Dedifferentiated amniotic fluid mesenchymal stem cell (primary cell): ENCODE measurements around the gene DHRS2.

Experiments
- DNase-seq: peaks from one replicate; pipeline ENCODE4 v3.0.0-alpha.2; 2016; ENCODE audit errors: extremely low spot score

Gene DHRS2

DNA sequence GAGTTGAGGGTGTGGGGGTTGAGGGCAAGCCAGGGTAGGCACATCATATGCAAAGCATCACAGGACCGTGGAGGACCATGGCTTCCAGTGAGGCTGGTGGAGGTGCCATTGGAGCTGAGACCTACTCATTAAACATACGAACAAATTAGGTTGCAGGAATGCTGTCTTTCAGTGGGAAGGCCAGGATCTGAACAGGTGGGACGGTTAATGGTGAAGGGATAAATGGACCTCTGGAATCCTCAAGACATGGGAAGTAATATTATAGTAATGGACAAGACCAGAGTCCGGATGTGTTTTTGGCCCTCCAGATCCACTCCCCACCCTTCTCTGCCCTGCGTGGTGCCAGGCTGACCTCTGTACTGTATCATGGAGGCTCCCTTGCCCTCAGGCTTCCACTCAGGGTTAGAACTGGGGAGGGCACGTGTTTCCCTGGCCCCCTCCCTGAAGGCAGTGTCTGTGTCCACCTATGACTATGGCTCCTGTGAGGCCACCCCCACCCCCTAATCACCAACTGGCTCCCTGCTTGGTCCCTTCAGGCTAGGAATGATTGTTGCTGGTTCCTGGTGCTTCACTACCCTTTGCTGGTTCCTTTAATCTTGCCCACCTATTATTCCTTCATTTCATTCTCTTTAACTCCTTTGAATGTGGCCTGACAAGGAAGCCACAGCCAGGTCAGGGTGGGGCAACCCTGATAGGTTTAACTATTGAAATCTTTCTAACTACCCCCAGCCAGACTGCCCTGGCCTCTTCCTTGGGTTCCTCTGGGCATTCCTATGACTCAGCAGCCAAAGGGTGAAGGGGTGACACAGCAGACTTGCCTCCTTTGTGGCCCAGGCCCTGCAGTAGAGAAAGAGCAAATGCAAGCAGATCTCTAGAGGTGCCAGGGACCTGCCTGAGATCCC lies 10.7 kb downstream of the DHRS2 start:
- no peak for DNase-seq

DNA sequence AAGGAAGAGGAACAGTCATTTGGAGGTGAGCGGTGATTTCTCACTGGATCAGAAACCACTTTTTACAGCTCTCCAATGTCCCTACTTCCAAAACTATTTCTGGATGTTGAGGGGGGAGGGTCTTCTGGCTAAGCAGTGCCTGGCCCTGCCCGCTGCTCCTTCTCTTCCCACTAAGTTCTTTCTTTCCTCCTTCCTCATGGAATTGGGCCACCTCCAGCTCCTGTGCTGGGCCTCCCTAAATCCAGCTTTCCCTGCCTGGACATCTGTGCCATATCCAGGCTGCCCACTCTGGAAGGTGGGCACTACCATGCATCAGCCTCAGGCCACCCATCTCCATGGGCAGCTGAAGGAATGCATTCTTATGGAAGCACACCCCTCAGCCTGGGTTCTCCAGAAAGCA lies 11.5 kb downstream of the DHRS2 start:
- no peak for DNase-seq

DNA sequence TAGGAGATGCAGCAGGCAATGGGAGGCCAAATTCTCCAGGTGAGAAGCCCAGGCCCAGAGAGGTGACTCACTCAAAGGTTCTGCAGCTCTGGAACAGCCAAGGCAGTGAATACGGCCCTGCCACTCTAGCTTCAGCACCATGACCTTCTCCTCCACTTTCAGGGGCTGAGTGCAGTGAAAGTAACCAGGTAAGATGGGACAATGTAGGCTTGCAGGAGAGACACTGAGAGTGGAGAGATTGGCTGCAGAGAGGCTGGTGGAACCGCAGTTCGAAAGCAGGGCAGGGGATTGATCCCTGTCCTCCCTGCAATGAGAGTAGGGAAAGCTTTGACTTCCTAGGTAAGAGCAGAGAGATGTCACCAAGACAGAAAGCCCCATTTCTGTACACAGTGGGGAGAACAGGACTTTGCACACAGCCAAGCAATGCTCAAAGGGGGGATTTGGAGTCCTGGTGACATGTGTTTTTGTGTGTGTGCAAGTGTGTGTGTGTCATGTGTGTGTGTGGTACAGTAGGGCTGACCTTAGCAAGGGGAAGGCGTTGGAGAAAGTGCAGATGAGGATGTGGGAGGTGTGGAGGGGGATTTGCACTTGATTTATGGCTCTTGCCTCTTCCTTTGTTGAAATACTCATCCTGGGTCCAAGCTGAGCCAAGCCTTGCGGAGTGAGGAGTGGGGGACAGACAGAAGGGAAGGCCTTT lies 12.7 kb downstream of the DHRS2 start:
- DNase-seq: no peak

DNA sequence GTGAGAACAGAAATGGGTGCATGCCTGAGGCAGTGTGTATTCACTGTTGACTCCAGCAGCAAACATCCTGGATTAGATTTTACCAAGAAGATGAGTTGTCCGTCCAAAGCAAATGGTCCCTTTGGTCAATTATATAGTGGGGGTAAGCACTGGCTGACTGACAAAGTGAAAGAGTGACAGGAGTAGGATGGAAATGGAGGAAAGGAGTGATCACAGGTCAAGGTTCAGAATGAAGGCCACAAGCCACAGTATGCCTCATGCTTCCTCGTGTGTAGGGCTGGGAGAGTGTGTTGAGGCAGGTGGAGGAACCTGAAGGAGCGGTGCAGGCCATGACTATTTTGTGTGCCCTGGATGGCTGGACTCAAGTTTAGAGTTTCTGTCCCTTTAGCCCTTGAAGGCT lies 14.3 kb downstream of the DHRS2 start:
- no peak for DNase-seq

- DNase-seq: no peak
These were observed 16.9 kb downstream of the DHRS2 start for GRCh38 chr14:23653051-23653450.

DNA sequence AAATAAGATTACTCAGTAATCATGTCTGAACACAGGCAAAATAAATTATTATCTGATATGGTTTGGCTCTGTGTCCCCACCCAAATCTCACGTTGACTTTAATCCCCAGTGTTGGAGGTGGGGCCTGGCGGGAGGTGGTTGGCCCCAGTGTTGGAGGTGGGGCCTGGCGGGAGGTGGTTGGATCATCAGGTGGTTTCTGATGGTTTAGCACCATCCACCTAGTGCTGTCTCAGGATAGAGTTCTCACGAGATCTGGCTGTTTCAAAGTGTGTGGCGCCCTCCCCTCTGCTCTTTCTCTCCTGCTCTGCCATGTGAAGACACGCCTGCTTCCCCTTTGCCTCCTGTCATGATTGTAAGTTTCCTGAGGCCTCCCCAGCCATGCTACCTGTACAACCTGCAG lies 18.1 kb downstream of the DHRS2 start:
- DNase-seq: no peak

- DNase-seq: no peak
These were observed 21.9 kb downstream of the DHRS2 start for GRCh38 chr14:23657959-23658470.

GRCh38 chr14:23660290-23661226 lies 24.4 kb downstream of the DHRS2 start:
- no peak for DNase-seq

DNA sequence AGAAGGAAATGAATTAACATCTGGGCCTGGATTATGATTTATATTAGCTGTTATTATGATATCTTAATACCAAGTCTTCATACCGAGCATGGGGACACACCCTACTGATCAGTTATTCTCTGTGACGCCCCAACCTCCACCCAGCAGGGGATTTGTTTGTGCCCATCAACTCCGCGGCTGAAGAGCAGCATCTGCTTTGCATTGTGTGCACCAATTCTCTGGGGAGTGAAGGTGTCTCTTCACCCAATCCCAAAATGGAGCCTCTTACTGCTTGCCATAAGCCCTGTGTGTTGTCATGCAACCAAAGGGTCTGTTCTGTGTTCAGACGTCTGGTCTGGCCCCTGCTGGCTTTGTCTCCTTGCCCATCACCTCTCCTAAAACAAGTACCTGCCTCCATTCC lies 25.4 kb downstream of the DHRS2 start:
- DNase-seq: no peak

DNA sequence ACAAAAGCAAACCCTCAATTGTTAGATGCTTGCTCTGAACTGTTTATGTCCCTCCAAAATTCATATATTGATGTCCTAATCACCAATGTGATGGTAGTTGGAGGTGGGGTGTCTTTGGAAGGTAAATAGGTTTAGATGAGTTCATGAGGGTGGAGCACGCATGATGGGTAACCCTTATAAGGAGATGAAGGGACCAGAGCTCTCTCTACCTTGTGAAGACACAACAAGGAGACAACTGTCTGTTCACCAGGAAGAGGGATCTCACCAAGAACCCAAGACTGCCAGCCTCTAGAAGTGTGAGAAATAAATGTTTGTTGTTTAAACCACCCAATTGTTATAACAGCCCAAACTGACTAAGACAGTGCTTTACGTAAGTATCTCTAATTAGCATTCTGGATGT lies 27.0 kb downstream of the DHRS2 start:
- DNase-seq: no peak

GRCh38 chr14:23663711-23664110 lies 27.5 kb downstream of the DHRS2 start:
- no peak for DNase-seq

DNA sequence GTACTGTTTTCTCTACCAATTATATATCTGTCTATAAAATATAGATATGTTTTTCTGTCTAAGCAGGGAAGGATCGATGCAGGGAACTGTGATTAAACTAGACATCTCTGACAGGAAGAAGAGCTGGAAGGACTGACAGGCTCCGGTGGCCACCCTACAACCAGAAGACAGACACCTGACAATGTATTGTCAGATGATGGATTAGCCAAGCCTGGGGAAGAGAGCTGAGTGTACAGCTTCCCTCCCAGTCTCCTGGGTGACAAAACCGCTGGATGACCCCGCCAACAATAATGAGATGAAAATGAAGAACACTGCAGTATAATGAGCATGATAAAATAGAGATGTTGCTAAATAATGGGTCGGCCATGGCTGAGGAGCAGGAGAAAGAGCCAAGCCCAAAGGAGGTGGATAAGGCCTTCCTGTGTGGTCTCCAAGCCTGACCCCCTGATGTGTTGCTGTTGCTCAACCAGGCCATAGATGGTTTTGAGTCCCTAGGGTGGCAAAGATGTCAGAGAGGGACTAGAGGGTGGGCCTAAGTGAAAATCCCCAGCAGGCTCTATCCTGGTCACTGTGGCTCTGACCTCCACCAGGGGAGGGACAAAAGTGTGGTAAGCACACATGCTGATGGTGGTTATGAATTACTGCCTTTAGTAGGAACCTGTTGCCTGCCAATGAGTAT lies 28.2 kb downstream of the DHRS2 start:
- no peak for DNase-seq

GRCh38 chr14:23665302-23666016 lies 29.3 kb downstream of the DHRS2 start:
- DNase-seq: no peak

DNA sequence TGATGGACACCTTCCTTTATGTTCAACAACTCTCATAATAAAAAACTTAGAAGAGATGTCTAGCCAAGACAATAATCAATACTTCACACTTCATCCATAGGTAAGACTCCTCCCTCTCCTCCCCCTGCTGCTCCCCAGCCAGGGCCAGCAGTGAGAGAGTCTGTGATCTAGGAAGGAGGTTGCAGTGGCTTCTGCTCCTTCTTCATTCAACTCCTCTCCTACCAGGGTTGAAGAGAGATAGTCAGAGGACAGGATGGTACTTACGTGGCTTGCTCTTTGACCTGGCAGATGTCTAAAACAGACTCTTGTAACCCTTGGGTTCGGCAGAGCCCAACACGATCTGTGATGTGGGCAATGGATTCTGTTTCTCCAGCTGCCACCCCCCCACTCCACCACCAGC lies 31.0 kb downstream of the DHRS2 start:
- DNase-seq: no peak

DNA sequence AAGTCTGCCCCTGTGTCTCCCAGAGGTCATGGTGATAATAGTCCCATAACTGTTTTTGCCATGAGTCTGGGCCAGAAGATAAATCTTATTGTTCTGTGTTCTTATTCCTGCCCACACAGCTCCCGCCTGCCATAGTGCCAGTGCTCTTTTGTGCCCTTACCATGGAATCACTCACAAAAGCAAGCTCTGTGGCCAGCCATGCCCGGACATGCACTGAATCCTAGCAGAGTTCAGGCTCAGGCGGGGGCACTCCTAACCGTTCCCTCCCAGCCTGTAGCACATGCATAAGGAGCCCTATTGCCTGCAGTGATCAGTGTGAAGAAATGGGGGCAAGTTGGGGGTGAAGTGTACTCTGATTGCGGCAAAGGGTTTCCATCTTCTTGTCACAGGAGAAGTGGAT lies 33.3 kb downstream of the DHRS2 start:
- DNase-seq: no peak

DNA sequence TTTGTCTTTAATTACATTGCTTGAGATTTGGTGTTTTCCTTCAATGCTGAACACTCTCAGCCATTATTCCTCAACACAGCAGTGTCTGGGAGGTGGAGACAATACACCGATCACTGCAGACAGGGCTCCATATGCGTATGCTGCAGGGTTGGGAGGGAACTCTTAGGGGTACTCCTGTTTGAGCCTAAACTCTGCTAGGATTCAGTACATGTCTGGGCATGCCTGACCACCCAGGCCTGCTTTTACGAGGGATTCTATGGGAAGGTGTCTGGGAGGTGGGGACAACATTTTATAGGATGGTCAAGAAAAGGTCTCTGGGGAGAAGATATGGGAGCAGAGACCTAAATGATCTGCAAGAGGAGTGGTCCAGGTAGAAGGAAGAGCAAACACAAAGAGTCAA lies 34.3 kb downstream of the DHRS2 start:
- no peak for DNase-seq

- no peak for DNase-seq
These were observed 36.0 kb downstream of the DHRS2 start for GRCh38 chr14:23672200-23672599.

- no peak for DNase-seq
These were observed 39.2 kb downstream of the DHRS2 start for GRCh38 chr14:23675337-23675736.

- DNase-seq: no peak
These were observed 39.7 kb downstream of the DHRS2 start for GRCh38 chr14:23675906-23676305.

- DNase-seq: no peak
These were observed 45.2 kb downstream of the DHRS2 start for GRCh38 chr14:23681337-23681736.
